Hematopoietic multipotent progenitor cell treated with erythropoietin and hydrocortisone succinate and interleukin-3 and kit ligand, for 6 days (in vitro differentiated cells): Measurements from ENCODE around the gene CPT1C.
"Not testable (repeated sequence)": the region's sequence is repeated elsewhere in the genome, so short reads cannot be mapped to it uniquely, and the experiment has no call there.

Experiments
- DNase-seq: peaks from one replicate; pipeline ENCODE4 v3.0.0-alpha.2; 2015

Gene CPT1C

GRCh38 chr19:49712397-49712859 lies 21.5 kb downstream of the CPT1C start:
- peak; percentile 69 for DNase-seq

- DNase-seq, result no peak
Observed at GRCh38 chr19:49713236-49713845, 22.4 kb downstream of the CPT1C start.

GRCh38 chr19:49716154-49716553 lies 25.2 kb downstream of the CPT1C start:
- no peak for DNase-seq

- no peak for DNase-seq
Observed at GRCh38 chr19:49718511-49718910, 27.6 kb downstream of the CPT1C start.

GRCh38 chr19:49718991-49719390 lies 28.1 kb downstream of the CPT1C start:
- peak; percentile 14 for DNase-seq

- not testable (repeated sequence) for DNase-seq
Observed at GRCh38 chr19:49719420-49719819, 28.5 kb downstream of the CPT1C start.

GRCh38 chr19:49727217-49728030 lies 36.5 kb downstream of the CPT1C start:
- no peak for DNase-seq

- peak; percentile 22 for DNase-seq
Observed at GRCh38 chr19:49730166-49730565, 39.2 kb downstream of the CPT1C start.

GRCh38 chr19:49738268-49738667 lies 47.4 kb downstream of the CPT1C start:
- no peak for DNase-seq

GRCh38 chr19:49739098-49739497 lies 48.2 kb downstream of the CPT1C start:
- DNase-seq, result no peak

- DNase-seq, result no peak
Observed at GRCh38 chr19:49739933-49740332, 49.0 kb downstream of the CPT1C start.

GRCh38 chr19:49741210-49741844 lies 50.4 kb downstream of the CPT1C start:
- no peak for DNase-seq

- DNase-seq, result no peak
Observed at GRCh38 chr19:49744946-49745381, 54.0 kb downstream of the CPT1C start.

- peak; percentile 89 for DNase-seq
Observed at GRCh38 chr19:49746206-49746958, 55.5 kb downstream of the CPT1C start.

- DNase-seq, result peak; percentile 44
Observed at GRCh38 chr19:49749055-49749716, 58.3 kb downstream of the CPT1C start.

GRCh38 chr19:49749771-49750170 lies 58.9 kb downstream of the CPT1C start:
- no peak for DNase-seq

GRCh38 chr19:49752701-49753100 lies 61.8 kb downstream of the CPT1C start:
- DNase-seq, result no peak

- DNase-seq, result no peak
Observed at GRCh38 chr19:49755956-49756355, 65.0 kb downstream of the CPT1C start.

GRCh38 chr19:49758292-49758691 lies 67.4 kb downstream of the CPT1C start:
- peak; percentile 56 for DNase-seq

GRCh38 chr19:49761249-49761624 lies 70.3 kb downstream of the CPT1C start:
- DNase-seq, result no peak

- peak; percentile 64 for DNase-seq
Observed at GRCh38 chr19:49761625-49762311, 70.9 kb downstream of the CPT1C start.

GRCh38 chr19:49763230-49763629 lies 72.3 kb downstream of the CPT1C start, which contains the start of gene TSKS:
Gene TSKS (minus strand): TSS chr19:49763306. CDS start chr19:49763247, 59 bp downstream.
- DNase-seq, result no peak
